ENCODE measurements around the gene CCDC15. TPM values are rescaled to one million over a fixed set of nuclear protein-coding genes. Genes with fewer than 3 reads are reported as not detected.

The CCDC15 gene
- total RNA-seq, 1 donor from 2014 or later, result 1.8 TPM

DNA sequence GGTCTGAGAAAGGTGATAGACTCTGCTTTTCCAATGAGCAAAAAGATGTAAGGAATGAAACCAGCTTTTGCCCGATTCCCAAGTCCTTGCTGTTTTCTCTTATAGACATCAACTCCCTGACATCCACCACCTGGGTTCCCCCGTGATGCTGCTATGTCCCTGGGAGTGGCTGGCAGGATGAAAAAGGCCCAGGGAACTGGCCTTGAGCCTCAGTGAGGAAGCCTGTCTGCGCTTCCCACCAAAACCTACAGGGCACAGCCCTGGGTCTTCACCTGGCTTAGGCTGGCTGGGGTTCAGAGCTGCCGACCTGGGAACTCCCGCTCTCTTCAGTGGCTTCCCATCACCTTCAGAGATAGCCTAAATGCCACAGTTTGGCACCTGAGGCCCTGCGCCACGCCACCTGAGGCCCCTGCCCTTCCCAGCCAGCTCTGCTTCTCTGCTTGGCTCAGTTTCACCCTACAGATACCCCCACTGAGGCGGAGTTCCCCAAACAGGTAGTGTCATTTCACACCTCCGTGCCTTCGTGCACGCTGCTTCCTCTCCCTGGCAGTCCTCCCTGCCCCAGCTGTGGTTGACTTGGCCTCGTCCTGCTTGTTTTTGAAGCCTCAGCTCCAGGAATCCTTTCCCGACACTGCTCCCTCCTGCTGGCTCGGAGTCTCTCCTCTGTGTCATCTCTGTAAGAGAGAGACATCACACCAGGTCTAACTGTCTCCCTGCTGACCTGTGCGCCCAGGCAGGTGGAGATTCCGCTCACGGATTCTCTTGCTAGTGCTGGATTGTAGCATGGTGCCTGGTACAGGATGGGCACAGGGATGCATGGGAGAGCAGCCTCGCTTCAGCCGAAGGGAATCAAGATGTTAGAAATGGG, 119.8 kb downstream of the CCDC15 start:
- TF ChIP-seq, protein P1, sequence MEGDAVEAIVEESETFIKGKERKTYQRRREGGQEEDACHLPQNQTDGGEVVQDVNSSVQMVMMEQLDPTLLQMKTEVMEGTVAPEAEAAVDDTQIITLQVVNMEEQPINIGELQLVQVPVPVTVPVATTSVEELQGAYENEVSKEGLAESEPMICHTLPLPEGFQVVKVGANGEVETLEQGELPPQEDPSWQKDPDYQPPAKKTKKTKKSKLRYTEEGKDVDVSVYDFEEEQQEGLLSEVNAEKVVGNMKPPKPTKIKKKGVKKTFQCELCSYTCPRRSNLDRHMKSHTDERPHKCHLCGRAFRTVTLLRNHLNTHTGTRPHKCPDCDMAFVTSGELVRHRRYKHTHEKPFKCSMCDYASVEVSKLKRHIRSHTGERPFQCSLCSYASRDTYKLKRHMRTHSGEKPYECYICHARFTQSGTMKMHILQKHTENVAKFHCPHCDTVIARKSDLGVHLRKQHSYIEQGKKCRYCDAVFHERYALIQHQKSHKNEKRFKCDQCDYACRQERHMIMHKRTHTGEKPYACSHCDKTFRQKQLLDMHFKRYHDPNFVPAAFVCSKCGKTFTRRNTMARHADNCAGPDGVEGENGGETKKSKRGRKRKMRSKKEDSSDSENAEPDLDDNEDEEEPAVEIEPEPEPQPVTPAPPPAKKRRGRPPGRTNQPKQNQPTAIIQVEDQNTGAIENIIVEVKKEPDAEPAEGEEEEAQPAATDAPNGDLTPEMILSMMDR (IDR thresholded peaks at IDR 0.05), result no peak
- no peaks in the 10 kb centered on the region for H3K36me3 Mint-ChIP-seq (ENCODE audit: unreplicated experiment)
- no peaks in the 10 kb centered on the region for H3K9me3 Mint-ChIP-seq (ENCODE audit: unreplicated experiment)
- H3K4me3 Mint-ChIP-seq (ENCODE audit: unreplicated experiment), result no peak overlapping the region
- no peak for DNase-seq (ENCODE audit: extremely low spot score, unreplicated experiment)
- H3K27ac Mint-ChIP-seq (ENCODE audit: unreplicated experiment), result no peak overlapping the region
- peaks cover 27% of the 10 kb centered on the region for H3K4me1 Mint-ChIP-seq (ENCODE audit: unreplicated experiment)
- no peaks in the 10 kb centered on the region for H3K27me3 Mint-ChIP-seq (ENCODE audit: unreplicated experiment)

GRCh38 chr11:125074511-125075241, 120.7 kb downstream of the CCDC15 start:
- TF ChIP-seq, protein P1 (IDR thresholded peaks at IDR 0.05), result no peak
- no peak overlapping the region for H3K4me3 Mint-ChIP-seq (ENCODE audit: unreplicated experiment)
- H3K9me3 Mint-ChIP-seq (ENCODE audit: unreplicated experiment), result no peaks in the 10 kb centered on the region

DNA sequence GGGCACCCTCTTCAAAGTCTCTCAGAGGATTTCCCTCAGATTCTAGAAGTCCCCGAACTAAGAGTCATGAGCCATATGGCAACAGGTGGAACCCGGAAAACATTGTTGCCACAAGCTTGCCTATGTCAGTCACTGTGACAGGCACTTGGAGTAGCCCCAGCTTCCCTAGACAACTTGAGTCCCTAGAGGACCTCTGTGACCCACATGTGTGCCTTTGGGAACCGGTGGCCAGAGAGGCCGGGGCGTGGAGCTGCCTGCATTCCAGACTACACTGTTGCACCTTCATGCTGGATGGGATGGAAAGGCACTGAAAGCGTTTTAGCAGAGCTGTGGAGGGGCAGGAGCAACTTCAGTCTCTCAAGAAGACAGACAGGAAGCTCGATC, 121.2 kb downstream of the CCDC15 start:
- no peak overlapping the region for H3K4me3 Mint-ChIP-seq (ENCODE audit: unreplicated experiment)
- no peak for DNase-seq (ENCODE audit: extremely low spot score, unreplicated experiment)
- no peaks in the 10 kb centered on the region for H3K36me3 Mint-ChIP-seq (ENCODE audit: unreplicated experiment)
- TF ChIP-seq, protein P1 (IDR thresholded peaks at IDR 0.05), result no peak
- peaks cover 21% of the 10 kb centered on the region for H3K4me1 Mint-ChIP-seq (ENCODE audit: unreplicated experiment)
- no peaks in the 10 kb centered on the region for H3K9me3 Mint-ChIP-seq (ENCODE audit: unreplicated experiment)
- H3K27ac Mint-ChIP-seq (ENCODE audit: unreplicated experiment), result no peak overlapping the region
- no peaks in the 10 kb centered on the region for H3K27me3 Mint-ChIP-seq (ENCODE audit: unreplicated experiment)

More at GRCh38 chr11:125074511-125075241, 120.7 kb downstream of the CCDC15 start:
- H3K27me3 Mint-ChIP-seq (ENCODE audit: unreplicated experiment), result no peaks in the 10 kb centered on the region
- no peaks in the 10 kb centered on the region for H3K36me3 Mint-ChIP-seq (ENCODE audit: unreplicated experiment)
- H3K4me1 Mint-ChIP-seq (ENCODE audit: unreplicated experiment), result peaks cover 27% of the 10 kb centered on the region
- no peak for DNase-seq (ENCODE audit: extremely low spot score, unreplicated experiment)
- no peak overlapping the region for H3K27ac Mint-ChIP-seq (ENCODE audit: unreplicated experiment)

DNA sequence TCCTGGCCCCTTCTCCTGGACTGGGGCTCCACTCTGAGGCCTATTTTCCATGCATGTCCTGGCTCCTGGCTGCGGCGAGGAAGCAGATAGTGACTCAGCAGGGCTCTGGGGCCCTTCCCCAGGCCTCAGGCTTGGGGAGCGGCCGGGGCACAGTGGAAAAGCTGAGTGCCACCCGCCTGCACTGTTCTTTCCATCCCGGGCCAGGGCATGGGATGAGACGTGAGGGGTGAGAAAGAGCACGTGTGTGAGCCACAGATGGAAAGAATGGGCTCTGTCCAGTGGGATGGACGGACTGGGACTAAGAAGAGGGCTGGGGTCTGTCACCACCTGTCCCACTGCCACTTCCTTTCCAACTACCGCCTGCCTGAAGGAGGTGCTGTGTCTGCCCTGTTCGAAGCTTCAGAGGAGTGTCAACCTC, 121.9 kb downstream of the CCDC15 start:
- no peak for DNase-seq (ENCODE audit: extremely low spot score, unreplicated experiment)
- H3K36me3 Mint-ChIP-seq (ENCODE audit: unreplicated experiment), result no peaks in the 10 kb centered on the region
- TF ChIP-seq, protein P1 (IDR thresholded peaks at IDR 0.05), result no peak
- peaks cover 15% of the 10 kb centered on the region for H3K4me1 Mint-ChIP-seq (ENCODE audit: unreplicated experiment)
- H3K9me3 Mint-ChIP-seq (ENCODE audit: unreplicated experiment), result no peaks in the 10 kb centered on the region
- H3K27me3 Mint-ChIP-seq (ENCODE audit: unreplicated experiment), result no peaks in the 10 kb centered on the region
- H3K27ac Mint-ChIP-seq (ENCODE audit: unreplicated experiment), result no peak overlapping the region
- no peak overlapping the region for H3K4me3 Mint-ChIP-seq (ENCODE audit: unreplicated experiment)

- no peak for DNase-seq (ENCODE audit: extremely low spot score, unreplicated experiment)
- Mint-ChIP-seq H3K9me3 (ENCODE audit: unreplicated experiment) (no peaks in the 10 kb centered on the region), H3K27ac (ENCODE audit: unreplicated experiment) (no peak overlapping the region), H3K4me3 (ENCODE audit: unreplicated experiment) (no peak overlapping the region), H3K4me1 (ENCODE audit: unreplicated experiment) (peaks cover 9% of the 10 kb centered on the region), H3K36me3 (ENCODE audit: unreplicated experiment) (no peaks in the 10 kb centered on the region), H3K27me3 (ENCODE audit: unreplicated experiment) (no peaks in the 10 kb centered on the region)
- TF ChIP-seq, protein P1 (IDR thresholded peaks at IDR 0.05), result no peak
These were observed 122.5 kb downstream of the CCDC15 start for GRCh38 chr11:125076378-125076945.
